OCI-LY3 (cell line): ENCODE results near the gene CMTM1.

Source experiments
- H2AFZ ChIP-seq: fragments of 200-600, 300-600 bp; shearing (Covaris generic); 2 replicates; pipeline ENCODE4 v1.6.0; 2014; ENCODE audit warnings: antibody characterized with exemption, low read depth, low read length
- H3K27ac ChIP-seq: fragments of 200-600, 300-600 bp; sonication (generic); 2 replicates; pipeline ENCODE4 v1.5.1; 2014; ENCODE audit warnings: mild to moderate bottlenecking, low read length, moderate library complexity, mixed read lengths
- H3K27me3 ChIP-seq: fragments of 200-600, 300-600 bp; sonication (generic); 2 replicates; pipeline ENCODE4 v1.6.1; 2014; ENCODE audit warnings: low read depth, low read length, mixed read lengths
- H3K36me3 ChIP-seq: fragments of 200-600, 300-600 bp; sonication (generic); replicated peaks from 2 replicates; pipeline ENCODE3; 2014; ENCODE audit warnings: low read depth, low read length, mixed read lengths
- H3K4me1 ChIP-seq: fragments of 300-600, 200-600 bp; sonication (generic); 2 replicates; pipeline ENCODE4 v1.6.1; 2014; ENCODE audit warnings: low read length, mixed read lengths
- H3K4me2 ChIP-seq: fragments of 200-600, 300-600 bp; sonication (generic); 2 replicates; pipeline ENCODE4 v1.6.1; 2014; ENCODE audit warnings: low read length, mixed read lengths
- H3K4me3 ChIP-seq: fragments of 300-600, 200-600 bp; sonication (generic); 2 replicates; pipeline ENCODE4 v1.5.1; 2014; ENCODE audit warnings: antibody characterized with exemption, mild to moderate bottlenecking, low read length, moderate library complexity
- H3K79me2 ChIP-seq: fragments of 300-600, 200-600 bp; shearing (Covaris generic); 2 replicates; pipeline ENCODE4 v1.6.1; 2014; ENCODE audit warnings: mild to moderate bottlenecking, low read length, mixed read lengths
- H3K9ac ChIP-seq: fragments of 300-600, 200-600 bp; shearing (Covaris generic); 2 replicates; pipeline ENCODE4 v1.6.0; 2014; ENCODE audit warnings: mild to moderate bottlenecking, low read length, moderate library complexity
- H3K9me3 ChIP-seq: fragments of 200-600, 300-600 bp; shearing (Covaris generic); 2 replicates; pipeline ENCODE4 v1.6.1; 2014; ENCODE audit warnings: low read length, mixed read lengths; ENCODE audit not compliant: insufficient read depth
- H4K20me1 ChIP-seq: fragments of 200-600, 300-600 bp; sonication (generic); 2 replicates; pipeline ENCODE4 v1.6.1; 2016; ENCODE audit warnings: low read length, mixed read lengths; ENCODE audit not compliant: insufficient read depth
- CTCF ChIP-seq: fragments of 200-600, 300-600 bp; sonication (generic); IDR thresholded peaks from 2 replicates; pipeline ENCODE4 v1.5.1; 2014; ENCODE audit warnings: antibody characterized with exemption, low read length, low read depth
- EZH2phosphoT487 ChIP-seq: fragments of 200-600 bp; shearing (Covaris generic); IDR thresholded peaks from 2 replicates; pipeline ENCODE4 v1.6.1; 2018; ENCODE audit warnings: antibody characterized with exemption, mixed run types, low read depth

The CMTM1 gene

GRCh38 chr16:66549284-66550131 lies 16.7 kb upstream of the CMTM1 start, which contains the start of gene TK2:
TSS of gene TK2 (minus strand) at chr16:66550122. CDS start at chr16:66550061, 61 bp downstream.
- peak within 1 kb of the TSS; percentile 81 for H2AFZ ChIP-seq
- H3K27ac ChIP-seq = peak within 1 kb of the TSS; percentile 27
- peak within 1 kb of the TSS; percentile 86 for H3K4me3 ChIP-seq
- no peaks in the 10 kb centered on the region for H3K9me3 ChIP-seq
- H3K4me2 ChIP-seq = peak within 1 kb of the TSS; percentile 96
- no peaks in the 10 kb centered on the region for H4K20me1 ChIP-seq
- peaks cover 10% of the 10 kb centered on the region for H3K36me3 ChIP-seq
- TF ChIP-seq EZH2phosphoT487 (no peak), CTCF (peak; percentile 45)
- no peaks in the 10 kb centered on the region for H3K27me3 ChIP-seq
- H3K4me1 ChIP-seq = peaks cover 39% of the 10 kb centered on the region
- peaks cover 11% of the 10 kb centered on the region for H3K79me2 ChIP-seq
- peak within 1 kb of the TSS; percentile 83 for H3K9ac ChIP-seq

- Histone ChIP-seq H3K9me3 (no peaks in the 10 kb centered on the region), H3K4me1 (peaks cover 37% of the 10 kb centered on the region), H3K27me3 (no peaks in the 10 kb centered on the region), H3K27ac (peak overlapping the region; percentile 56), H3K79me2 (peaks cover 11% of the 10 kb centered on the region), H4K20me1 (no peaks in the 10 kb centered on the region), H3K9ac (peak overlapping the region; percentile 82; the same call in 1 of the 2 replicates), H3K4me3 (peak overlapping the region; percentile 84), H2AFZ (peak overlapping the region; percentile 71), H3K4me2 (peak overlapping the region; percentile 93), H3K36me3 (peaks cover 12% of the 10 kb centered on the region)
- no peak for TF ChIP-seq EZH2phosphoT487
Observed at GRCh38 chr16:66551348-66551759, 14.9 kb upstream of the CMTM1 start.

- peak overlapping the region; percentile 71 for H2AFZ ChIP-seq
- H3K4me3 ChIP-seq = peak overlapping the region; percentile 84
- TF ChIP-seq EZH2phosphoT487 = no peak
- TF ChIP-seq CTCF = no peak
- H4K20me1 ChIP-seq = no peaks in the 10 kb centered on the region
- no peaks in the 10 kb centered on the region for H3K27me3 ChIP-seq
- H3K9me3 ChIP-seq = no peaks in the 10 kb centered on the region
- H3K4me1 ChIP-seq = peaks cover 36% of the 10 kb centered on the region
- peaks cover 11% of the 10 kb centered on the region for H3K79me2 ChIP-seq
- H3K36me3 ChIP-seq = peaks cover 12% of the 10 kb centered on the region
- peak overlapping the region; percentile 82 for H3K9ac ChIP-seq
- H3K4me2 ChIP-seq = peak overlapping the region; percentile 93
- peak overlapping the region; percentile 56 for H3K27ac ChIP-seq
Observed at GRCh38 chr16:66551788-66552285, 14.4 kb upstream of the CMTM1 start.

- peak within 1 kb of the TSS; percentile 71 for H2AFZ ChIP-seq
- H3K4me3 ChIP-seq = peak within 1 kb of the TSS; percentile 84
- H3K27ac ChIP-seq = peak within 1 kb of the TSS; percentile 56
- no peak for TF ChIP-seq CTCF
- TF ChIP-seq EZH2phosphoT487 = no peak
- no peaks in the 10 kb centered on the region for H3K27me3 ChIP-seq
- H3K79me2 ChIP-seq = peaks cover 11% of the 10 kb centered on the region
- H3K4me1 ChIP-seq = peaks cover 36% of the 10 kb centered on the region
- no peaks in the 10 kb centered on the region for H4K20me1 ChIP-seq
- H3K4me2 ChIP-seq = peak within 1 kb of the TSS; percentile 93
- H3K36me3 ChIP-seq = peaks cover 13% of the 10 kb centered on the region
- peak within 1 kb of the TSS; percentile 82 for H3K9ac ChIP-seq
- H3K9me3 ChIP-seq = no peaks in the 10 kb centered on the region
Observed at GRCh38 chr16:66552286-66553177, 13.7 kb upstream of the CMTM1 start, which contains the start of gene CKLF. TSS of gene CKLF (plus strand) at chr16:66552576. CDS start at chr16:66552716, 140 bp downstream.
